ENCODE results near the gene P4HB. TPM values are rescaled to one million over a fixed set of nuclear protein-coding genes. Genes with fewer than 3 reads are reported as not detected.
A peak's percentile ranks its signal among the peaks of the same experiment; 100 is the strongest.

P4HB gene
- total and polyA plus RNA-seq, 3 donors from 2014 or later, result 205 to 230 (median 213) TPM

DNA sequence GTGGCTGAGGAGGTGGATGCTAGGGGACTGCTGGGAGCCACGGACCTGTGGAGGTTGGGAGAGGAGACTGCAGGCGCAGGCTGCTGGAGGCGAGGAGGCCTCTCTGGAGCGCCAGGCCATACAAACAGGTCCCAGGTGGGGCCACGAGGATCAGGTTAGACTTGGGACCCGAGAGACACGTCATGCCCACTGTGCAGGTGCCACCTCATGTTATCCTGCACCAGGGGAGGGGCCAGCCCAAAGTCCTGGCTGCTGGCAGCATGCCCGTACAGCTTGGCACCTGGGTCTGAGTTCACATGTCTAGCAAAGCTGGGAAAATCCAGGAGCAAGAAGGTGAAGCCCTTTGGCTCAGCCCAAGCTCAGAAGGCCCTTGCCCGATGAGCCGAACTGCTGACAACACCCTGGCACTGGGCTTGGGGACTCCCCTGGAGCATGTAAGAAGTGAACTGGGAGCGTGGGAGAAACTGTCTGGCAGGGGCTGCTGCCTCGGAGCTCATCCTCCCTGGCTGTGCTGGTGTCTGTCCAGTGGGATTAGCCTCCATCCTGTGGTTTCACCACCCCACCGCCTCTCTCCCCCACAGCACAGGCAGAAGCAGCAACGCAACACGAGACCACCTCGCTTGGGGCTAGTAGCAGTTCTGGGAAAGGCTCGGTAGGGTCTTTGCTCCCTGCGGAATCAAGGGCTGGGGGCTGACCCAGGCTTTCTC is 5.6 kb upstream of the P4HB start:
- DNase-seq, result peak; percentile 57
- WGBS, 2 donors, result 37 to 64% methylated on average over 2 to 17 of the region's 18 CpGs
- Histone ChIP-seq H3K4me3 (no peak overlapping the region), H3K27me3 (no peaks in the 10 kb centered on the region), H3K36me3 (ENCODE audit: low read depth, missing control alignments) (no peaks in the 10 kb centered on the region), H3K27ac (no peak overlapping the region), H3K9me3 (no peaks in the 10 kb centered on the region), H3K4me1 (peaks cover 58% of the 10 kb centered on the region)
- intact Hi-C loops (cut with DNase I; ENCODE audit: low total_unique reads), result no loop called here
- TF ChIP-seq, protein P1, sequence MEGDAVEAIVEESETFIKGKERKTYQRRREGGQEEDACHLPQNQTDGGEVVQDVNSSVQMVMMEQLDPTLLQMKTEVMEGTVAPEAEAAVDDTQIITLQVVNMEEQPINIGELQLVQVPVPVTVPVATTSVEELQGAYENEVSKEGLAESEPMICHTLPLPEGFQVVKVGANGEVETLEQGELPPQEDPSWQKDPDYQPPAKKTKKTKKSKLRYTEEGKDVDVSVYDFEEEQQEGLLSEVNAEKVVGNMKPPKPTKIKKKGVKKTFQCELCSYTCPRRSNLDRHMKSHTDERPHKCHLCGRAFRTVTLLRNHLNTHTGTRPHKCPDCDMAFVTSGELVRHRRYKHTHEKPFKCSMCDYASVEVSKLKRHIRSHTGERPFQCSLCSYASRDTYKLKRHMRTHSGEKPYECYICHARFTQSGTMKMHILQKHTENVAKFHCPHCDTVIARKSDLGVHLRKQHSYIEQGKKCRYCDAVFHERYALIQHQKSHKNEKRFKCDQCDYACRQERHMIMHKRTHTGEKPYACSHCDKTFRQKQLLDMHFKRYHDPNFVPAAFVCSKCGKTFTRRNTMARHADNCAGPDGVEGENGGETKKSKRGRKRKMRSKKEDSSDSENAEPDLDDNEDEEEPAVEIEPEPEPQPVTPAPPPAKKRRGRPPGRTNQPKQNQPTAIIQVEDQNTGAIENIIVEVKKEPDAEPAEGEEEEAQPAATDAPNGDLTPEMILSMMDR (IDR thresholded peaks at IDR 0.05), result no peak
- TF ChIP-seq POLR2A (IDR thresholded peaks at IDR 0.05), result no peak

DNA sequence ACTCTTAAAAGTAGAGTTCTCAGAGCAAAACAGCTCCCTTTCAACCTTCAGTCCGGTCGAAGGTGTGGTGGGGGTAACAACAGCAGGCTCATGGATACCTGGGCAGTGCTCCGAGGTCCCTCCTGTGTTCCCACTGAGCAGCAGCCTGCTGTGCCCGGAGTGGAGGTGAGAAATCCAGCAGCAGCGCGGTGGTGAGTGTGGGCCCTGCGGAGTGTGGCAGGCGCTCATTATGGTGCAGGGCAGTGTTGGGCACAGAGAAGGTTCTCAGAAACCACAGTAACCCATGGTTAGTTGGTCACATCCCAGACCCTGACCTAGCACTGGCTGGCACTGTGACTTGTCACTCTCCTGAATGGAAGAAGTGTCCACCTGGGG is 5.0 kb upstream of the P4HB start:
- WGBS, 2 donors, result 87 to 92% methylated on average over 8 of the region's 8 CpGs
- Histone ChIP-seq H3K36me3 (ENCODE audit: low read depth, missing control alignments) (no peaks in the 10 kb centered on the region), H3K9me3 (no peaks in the 10 kb centered on the region), H3K4me3 (no peak overlapping the region), H3K4me1 (peaks cover 58% of the 10 kb centered on the region), H3K27ac (no peak overlapping the region), H3K27me3 (no peaks in the 10 kb centered on the region)
- intact Hi-C loops (cut with DNase I; ENCODE audit: low total_unique reads), result no loop called here
- no peak for DNase-seq
- TF ChIP-seq POLR2A (IDR thresholded peaks at IDR 0.05), result no peak
- TF ChIP-seq, protein P1 (IDR thresholded peaks at IDR 0.05), result no peak

DNA sequence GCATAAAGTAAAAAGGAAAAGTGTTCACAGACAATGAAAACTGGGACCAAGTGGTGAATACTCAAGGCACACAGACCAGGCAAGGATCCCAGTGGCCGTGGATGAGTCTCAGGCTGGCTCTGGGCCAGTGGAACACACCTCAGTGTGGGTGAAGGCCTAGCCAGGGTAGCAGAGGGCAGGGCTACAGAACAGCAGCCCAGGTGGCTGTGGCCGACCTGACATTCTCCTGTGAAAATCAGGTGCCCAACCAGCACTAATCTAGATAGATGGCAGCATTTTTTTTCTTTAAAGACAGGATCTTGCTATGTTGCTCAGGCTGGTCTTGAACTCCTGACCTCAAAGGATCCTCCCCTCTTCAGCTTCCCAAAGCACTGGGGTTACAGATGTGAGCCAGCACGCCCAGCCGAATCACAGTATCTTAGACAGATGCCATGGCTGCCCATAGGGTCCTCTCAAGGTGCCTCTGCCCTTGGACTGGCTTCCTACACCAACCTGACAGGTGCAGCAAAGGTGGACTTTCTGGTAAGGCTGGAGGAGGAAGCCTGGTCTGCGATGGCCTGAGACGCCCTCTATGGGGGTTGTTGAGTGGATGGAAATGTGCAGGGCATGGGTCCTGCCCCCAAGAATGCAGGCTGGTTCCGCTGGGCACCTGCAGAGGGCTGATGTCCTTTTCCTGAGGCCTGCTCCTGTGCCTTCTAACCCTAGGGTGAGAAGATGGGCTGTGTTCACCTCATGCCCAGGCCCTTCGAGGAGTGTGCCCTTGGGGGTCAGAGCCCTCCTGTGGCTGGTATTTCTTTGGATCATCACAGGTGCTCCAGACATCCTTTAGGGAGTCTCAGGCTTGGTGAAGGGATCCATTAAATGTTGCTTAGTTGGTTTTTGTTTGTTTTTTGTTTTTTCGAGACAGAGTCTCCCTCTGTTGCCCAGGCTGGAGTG is 3.8 kb upstream of the P4HB start:
- Histone ChIP-seq H3K27me3 (no peaks in the 10 kb centered on the region), H3K4me3 (no peak overlapping the region), H3K27ac (no peak overlapping the region), H3K4me1 (peaks cover 54% of the 10 kb centered on the region), H3K36me3 (ENCODE audit: low read depth, missing control alignments) (no peaks in the 10 kb centered on the region), H3K9me3 (no peaks in the 10 kb centered on the region)
- 78 to 83% methylated on average over 6 to 9 of the region's 9 CpGs for WGBS, 2 donors
- no peak for DNase-seq
- no peak for TF ChIP-seq POLR2A (IDR thresholded peaks at IDR 0.05)
- TF ChIP-seq, protein P1 (IDR thresholded peaks at IDR 0.05), result no peak
- intact Hi-C loops (cut with DNase I; ENCODE audit: low total_unique reads), result no loop called here

DNA sequence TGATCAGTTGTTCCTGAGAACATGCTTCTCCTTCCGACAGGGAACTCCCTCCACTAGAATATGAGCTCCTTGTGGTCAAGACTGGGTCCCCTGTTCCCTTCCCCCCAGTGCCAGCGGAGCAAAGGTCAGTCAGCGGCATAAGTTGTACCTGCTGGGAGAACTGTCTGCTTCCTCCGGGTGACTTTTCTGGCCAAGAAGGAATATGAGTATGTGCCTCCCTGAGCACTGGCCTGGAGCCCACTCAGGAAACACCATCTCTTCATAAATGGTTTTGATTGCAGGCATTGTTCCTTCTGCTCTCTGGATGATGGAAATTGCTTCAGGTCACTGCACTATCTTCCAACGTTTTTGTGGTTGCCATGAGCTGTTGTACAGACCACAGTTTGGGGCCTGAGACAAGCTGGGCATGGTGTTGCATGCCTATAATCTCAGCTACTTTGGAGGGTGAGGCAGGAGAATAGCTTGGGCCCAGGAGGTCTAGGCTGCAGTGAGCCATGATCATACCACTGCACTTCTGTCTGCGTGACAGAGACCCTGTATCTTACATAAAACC is 2.9 kb upstream of the P4HB start:
- Histone ChIP-seq H3K4me1 (peaks cover 49% of the 10 kb centered on the region), H3K27me3 (no peaks in the 10 kb centered on the region), H3K9me3 (no peaks in the 10 kb centered on the region), H3K27ac (no peak overlapping the region), H3K4me3 (no peak overlapping the region), H3K36me3 (ENCODE audit: low read depth, missing control alignments) (no peaks in the 10 kb centered on the region)
- WGBS, 2 donors, result 72 to 76% methylated on average over 4 to 6 of the region's 6 CpGs
- DNase-seq, result no peak
- TF ChIP-seq, protein P1 (IDR thresholded peaks at IDR 0.05), result no peak
- no peak for TF ChIP-seq POLR2A (IDR thresholded peaks at IDR 0.05)
- intact Hi-C loops (cut with DNase I; ENCODE audit: low total_unique reads), result no loop called here
